Activated CD8-positive, alpha-beta memory T cell treated with anti-CD3 and anti-CD28 coated beads, Interleukin-2, amount 50 U/mL, for 48 hours (primary cell): ENCODE data around the gene RNF224.

ENCODE experiments used
- DNase-seq: peaks from one replicate; pipeline ENCODE4 v3.0.0-alpha.2; 2020

Gene RNF224

GRCh38 chr9:137227054-137227852, at the start of gene RNF224:
RNF224 (plus strand) TSS chr9:137227502; CDS start chr9:137228336, 834 bp downstream.
- DNase-seq, result peak; percentile 91

DNA sequence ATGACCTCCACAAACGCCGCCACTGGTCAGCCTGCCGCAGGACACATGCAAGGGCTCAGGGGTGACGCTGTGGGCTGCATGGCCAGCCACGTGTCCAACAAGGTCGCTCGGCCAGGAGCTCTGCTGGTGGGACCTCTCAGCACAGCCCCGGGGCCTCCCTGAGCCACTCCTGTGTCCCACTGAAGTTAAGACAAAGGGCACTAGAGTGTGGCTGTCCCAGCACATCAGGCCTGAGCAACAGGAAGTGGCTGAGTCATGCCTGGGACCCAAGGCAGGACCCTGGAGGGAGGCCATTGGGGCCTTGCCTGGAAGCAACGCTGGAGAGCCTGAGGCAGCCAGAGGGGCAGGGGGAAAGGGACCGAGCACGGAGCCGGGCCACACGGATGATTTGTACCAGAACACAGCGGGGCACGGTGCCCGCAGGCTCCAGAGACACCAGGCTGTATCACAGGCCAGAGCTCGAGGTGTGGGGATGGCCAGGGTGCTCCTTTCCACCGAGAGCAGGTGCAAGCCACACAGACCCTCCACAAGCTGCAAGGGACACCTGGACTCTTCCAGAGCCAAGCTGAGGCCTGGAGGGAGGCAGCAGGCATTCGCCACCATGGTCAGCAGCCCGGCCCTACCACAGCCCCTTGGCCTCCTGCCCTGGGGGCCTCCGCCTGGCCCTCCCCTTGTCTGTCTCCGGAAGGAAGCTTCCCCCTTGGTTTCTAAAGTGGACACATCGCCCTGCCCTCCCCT, 48.9 kb upstream of the RNF224 start:
- DNase-seq, result no peak

GRCh38 chr9:137178939-137179630, 48.2 kb upstream of the RNF224 start:
- DNase-seq, result no peak

DNA sequence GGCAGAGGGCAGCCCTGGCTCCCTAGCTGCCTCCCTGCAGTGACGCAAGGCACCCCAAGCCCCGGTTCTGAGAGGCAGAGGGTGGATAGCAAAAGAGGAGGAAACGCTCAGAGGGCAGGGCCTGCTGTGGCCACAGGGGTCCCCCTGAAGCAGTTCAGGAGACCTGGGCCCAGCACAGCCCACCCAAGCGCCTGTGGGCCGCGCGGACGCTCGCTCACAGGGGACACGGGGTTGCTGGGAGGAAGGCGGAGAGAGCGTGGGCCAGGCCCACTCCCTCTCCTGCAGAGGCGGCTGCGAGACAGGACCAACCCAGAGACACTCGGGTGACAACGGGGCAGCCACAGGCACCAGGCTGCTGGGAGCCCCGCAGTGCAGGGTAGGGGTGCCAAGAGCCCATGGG, 47.5 kb upstream of the RNF224 start:
- no peak for DNase-seq

DNA sequence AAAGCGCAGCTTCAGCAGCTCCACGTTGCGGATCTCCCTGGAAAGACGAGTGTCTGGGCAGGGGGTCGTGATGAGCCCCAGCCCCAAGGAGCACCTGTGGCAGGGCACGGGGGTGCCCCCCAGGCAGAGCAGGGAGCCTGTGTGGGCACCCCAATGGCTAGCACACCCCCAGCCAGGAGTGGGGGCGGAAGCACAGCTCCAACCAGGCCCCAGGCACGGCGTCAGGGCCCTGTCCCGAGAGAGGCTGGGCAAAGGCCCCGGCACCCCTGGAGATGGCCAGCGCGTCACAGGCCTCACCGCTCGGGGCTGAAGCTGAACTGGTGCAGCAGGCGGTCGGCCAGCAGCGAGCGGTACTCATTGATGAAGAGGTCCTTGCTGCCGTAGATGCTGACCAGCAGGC, 46.8 kb upstream of the RNF224 start:
- DNase-seq, result no peak

DNA sequence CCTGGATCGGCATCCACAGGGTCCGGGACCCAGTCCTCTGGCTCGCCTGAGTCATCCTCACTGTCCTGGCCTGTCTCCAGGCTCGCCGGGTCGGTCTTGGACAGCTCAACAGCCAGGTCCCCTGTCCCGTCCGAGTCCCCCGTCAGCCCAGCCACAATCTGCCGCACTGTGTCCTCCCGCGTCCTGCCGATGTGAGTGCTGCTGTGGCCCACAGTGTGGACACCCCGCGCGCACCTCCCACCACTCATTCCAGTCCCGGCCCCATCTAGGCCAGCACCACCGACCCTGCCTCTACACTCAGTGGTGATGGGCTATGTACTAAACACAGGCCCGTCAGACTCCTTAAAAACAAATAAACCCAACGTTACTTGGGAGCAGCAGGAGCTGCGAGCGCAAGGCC, 45.6 kb upstream of the RNF224 start:
- no peak for DNase-seq

DNA sequence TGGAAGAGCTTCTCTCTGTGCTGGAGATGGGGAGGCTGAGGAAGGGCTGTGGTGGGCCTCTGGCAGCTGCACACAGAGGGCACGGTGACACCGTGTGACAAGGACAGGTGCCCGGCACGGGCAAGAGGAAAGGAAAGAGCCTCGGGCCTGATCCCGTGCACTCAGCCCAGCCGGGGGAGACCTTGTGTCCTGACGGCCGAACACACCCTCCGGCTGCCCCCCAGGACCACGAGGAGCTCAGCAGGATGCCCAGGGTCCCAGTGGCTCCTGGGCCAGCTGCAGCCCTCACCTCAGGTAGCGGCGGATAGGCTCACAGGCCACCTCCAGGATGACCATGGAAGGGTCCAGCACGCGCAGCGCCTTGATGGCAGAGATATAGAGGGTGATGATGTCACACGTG, 44.5 kb upstream of the RNF224 start:
- DNase-seq, result no peak

DNA sequence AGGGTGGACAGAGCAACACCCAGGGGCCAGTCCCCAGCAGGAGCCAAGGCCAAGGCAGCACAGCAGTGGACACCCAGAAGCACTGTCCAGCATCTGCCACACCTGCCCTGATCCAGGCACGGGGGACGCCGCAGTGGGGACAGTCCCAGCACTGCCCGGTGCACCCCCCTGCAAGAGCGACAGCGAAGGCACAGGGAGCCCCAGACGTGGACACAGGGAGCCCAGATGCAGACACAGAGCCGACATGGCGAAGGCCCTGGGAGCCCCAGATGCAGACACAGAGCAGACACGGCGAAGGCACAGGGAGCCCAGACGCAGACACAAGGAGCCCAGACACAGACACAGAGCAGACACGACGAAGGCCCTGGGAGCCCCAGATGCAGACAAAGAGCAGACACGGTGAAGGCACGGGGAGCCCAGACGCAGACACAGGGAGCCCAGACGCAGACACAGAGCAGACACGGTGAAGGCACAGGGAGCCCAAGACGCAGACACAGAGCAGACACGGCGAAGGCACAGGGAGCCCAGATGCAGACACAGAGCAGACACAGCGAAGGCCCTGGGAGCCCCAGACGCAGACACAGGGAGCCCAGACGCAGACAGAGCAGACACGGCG, 43.2 kb upstream of the RNF224 start:
- no peak for DNase-seq

DNA sequence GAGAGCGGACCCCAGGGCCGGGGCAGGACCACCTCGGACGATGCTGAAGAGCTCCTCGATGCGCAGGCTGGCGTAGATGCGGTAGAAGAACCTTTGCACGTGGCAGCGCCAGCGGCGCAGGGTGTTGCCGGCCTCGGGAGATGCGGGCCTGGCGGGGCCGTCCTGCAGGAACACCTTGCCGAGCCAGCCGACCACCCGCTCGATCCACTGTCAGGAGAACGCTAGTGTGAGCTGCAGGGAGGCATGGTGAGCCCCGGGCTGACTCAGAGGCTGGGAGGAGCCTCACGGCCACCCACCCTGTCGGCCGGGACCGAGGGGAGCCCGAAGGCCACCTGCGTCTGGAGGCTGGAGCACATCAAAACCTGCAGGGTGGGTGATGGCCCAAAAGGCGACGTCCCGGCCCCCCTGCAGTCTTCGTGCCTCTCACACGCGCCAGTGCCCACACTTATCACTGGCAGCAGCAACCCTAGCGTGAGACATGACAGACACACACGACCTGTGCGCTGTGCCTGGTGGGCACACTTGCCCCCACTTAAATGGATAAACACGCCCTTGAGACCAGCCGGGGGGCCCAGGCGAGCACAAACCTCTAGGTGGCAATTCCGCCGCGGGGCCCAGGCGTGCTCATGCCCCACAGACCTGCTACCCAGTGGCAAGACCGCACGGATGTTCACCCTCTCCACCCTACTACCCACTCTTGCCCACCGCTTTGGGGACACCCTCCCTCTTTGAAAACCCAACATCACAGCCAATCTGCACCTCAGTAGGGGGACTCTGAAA, 42.2 kb upstream of the RNF224 start:
- DNase-seq, result no peak

- DNase-seq, result no peak
Observed at GRCh38 chr9:137185921-137186320, 41.4 kb upstream of the RNF224 start.

GRCh38 chr9:137186385-137186784, 40.9 kb upstream of the RNF224 start:
- no peak for DNase-seq

- no peak for DNase-seq
Observed at GRCh38 chr9:137187386-137187785, 39.9 kb upstream of the RNF224 start.

DNA sequence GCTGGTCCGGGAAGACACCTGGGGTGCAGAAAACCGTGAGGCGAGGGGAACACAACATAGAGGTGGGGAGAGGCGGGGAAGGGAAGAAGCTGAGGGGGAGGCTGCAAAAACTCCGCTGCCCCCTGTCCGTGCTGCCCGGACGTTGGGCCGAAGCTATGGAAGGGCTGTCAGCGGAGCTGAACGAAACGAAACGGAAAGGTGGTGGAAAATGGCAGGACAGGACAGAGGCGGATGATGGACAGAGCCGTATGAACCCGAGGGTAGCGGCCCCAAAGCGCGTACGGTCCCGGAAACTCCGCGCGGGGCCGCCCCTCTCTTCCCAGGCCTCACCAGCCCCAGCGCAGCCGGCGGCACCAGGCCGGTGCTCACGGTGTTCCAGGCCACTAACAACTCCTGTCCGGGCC, 39.2 kb upstream of the RNF224 start:
- no peak for DNase-seq

- peak; percentile 100 for DNase-seq
Observed at GRCh38 chr9:137188490-137189296, 38.6 kb upstream of the RNF224 start, which contains the start of the genes ANAPC2 and SSNA1. ANAPC2 (minus strand) TSS chr9:137188560; CDS start chr9:137188532, 28 bp downstream. SSNA1 (plus strand) TSS chr9:137188676; CDS start chr9:137188727, 51 bp downstream.

GRCh38 chr9:137189297-137190295, 37.7 kb upstream of the RNF224 start:
- no peak for DNase-seq

DNA sequence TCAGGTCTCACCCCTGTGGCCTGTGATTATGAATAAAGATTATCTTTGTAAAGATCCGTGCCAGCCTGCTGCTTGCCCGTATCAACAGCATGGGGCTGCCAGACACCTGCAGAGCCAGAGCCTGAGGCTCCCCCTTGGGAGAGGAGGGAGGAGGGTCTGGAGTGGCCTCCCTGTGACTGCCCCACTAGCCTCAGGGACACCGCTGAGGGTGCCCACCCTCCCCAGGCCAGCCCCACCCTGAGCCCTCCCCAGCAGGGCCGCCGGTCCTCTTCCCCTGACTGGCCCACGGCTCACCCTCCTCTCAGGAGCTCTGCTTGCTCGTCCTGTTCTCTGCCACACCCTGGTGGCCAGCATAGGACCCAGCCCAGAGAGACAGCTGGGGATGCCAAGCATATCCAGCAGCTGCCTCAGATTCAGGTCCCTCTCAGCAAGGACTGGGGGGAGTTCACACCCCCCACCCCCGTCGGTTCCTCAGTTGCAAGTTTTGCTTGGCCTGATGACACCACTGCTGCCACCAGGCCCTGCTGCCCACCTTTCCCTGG, 36.9 kb upstream of the RNF224 start:
- DNase-seq, result no peak

DNA sequence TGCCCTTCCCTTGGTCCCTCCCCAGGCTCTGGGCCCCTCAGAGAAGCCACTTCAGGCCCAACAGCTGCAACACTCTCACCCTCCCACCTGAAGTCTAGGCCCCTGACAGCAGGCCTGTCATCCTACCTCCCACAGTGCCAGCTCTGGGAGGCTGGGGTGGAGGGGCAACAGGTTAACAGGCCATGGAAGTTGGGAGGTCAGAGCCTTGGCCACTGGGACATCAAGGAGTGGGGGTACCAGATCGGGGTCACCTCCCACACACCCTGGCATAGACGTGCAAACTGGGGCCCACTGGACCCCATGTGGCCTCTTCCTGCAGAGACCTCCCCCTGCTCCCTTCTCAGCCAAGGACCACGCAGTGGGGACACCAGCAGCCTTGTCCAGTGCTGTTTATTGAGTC, 36.1 kb upstream of the RNF224 start:
- no peak for DNase-seq

- DNase-seq, result no peak
Observed at GRCh38 chr9:137191691-137192447, 35.4 kb upstream of the RNF224 start.

DNA sequence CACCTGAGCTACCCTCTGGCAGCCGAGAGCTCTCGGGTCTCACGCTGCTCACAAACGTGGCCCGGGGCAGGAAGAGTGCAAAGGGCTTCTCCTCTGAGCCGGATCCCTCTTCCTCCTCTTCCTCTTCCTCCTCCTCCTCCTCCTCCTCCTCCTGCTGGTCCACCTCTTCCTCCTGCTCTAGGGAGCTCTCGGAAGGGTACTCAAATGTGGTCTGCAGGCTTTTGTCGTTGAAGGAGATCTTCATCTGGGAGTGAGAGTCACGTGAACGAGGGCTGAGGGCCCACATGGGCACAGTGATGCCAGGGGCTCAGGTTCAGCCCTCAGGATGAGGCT, 34.9 kb upstream of the RNF224 start:
- no peak for DNase-seq
